Inflammatory macrophage treated with lipopolysaccharide for 4 hours (primary cell): ENCODE results near the gene SLC13A4.
"Not testable (repeated sequence)": the region's sequence is repeated elsewhere in the genome, so short reads cannot be mapped to it uniquely, and the experiment has no call there.

Source experiments
- DNase-seq: peaks from one replicate; pipeline ENCODE4 v3.0.0-alpha.2; 2020

SLC13A4 gene

GRCh38 chr7:135685306-135686084, 42.5 kb downstream of the SLC13A4 start:
- no peak for DNase-seq

DNA sequence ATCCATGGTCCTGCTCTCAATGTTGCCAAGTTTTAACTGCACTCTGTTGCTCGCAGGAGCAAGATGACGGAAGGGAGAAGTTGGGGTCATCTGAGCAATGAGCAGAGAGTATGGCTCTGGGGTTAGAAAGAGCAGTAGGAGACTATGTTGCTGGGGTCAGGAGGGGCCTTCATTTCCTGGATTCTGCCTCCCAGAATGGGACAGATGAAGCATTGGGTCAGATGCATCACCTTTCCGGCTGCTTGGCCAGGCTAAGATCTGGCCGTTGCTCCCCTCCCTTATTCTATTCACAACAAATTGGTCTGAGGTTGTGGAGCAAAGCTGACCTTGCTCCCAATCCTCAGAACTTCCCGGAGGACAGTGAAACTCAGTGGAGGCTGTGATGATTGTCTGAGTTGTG, 43.3 kb downstream of the SLC13A4 start:
- no peak for DNase-seq

- DNase-seq = no peak
Observed at GRCh38 chr7:135684136-135684535, 43.9 kb downstream of the SLC13A4 start.

DNA sequence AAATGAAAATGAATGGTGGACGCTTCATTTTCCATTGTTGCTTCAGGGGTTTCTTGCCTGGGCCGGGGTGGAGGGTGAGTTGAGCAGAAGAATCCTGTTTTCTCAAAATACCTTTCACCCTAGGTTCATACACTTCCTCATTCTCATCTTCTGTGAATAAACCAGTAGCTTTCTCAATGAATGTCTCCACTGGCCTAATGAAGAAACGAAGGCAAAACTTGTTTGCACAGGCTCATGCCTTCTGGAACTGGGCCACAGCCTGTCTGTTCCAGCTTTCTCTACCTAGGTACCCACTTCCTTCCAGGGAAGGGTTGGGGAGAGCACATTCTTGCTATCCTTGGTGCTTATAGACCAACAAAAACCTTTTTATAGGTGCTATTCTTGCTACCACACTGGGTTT, 44.4 kb downstream of the SLC13A4 start:
- no peak for DNase-seq

DNA sequence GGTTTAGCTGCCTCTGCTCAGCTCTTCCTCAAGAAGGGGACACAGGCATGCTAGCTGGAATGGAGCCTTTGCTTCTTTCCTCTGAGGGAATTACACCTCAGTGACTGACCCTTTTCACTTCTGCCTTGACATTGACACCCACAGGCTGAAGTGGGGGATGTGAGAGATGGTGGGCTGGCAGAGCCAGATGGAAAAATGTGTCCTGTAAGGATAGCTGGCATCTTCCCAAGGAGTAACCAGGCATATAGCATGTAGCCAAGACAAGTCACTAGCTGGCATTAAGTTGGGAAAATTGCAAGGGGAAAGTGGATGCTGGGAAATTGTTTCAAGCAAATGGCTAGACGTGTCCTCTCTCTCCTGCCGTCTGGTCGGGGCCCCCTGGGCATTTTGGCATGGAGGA, 45.8 kb downstream of the SLC13A4 start:
- DNase-seq = no peak

GRCh38 chr7:135681762-135682161, 46.2 kb downstream of the SLC13A4 start:
- DNase-seq = no peak

DNA sequence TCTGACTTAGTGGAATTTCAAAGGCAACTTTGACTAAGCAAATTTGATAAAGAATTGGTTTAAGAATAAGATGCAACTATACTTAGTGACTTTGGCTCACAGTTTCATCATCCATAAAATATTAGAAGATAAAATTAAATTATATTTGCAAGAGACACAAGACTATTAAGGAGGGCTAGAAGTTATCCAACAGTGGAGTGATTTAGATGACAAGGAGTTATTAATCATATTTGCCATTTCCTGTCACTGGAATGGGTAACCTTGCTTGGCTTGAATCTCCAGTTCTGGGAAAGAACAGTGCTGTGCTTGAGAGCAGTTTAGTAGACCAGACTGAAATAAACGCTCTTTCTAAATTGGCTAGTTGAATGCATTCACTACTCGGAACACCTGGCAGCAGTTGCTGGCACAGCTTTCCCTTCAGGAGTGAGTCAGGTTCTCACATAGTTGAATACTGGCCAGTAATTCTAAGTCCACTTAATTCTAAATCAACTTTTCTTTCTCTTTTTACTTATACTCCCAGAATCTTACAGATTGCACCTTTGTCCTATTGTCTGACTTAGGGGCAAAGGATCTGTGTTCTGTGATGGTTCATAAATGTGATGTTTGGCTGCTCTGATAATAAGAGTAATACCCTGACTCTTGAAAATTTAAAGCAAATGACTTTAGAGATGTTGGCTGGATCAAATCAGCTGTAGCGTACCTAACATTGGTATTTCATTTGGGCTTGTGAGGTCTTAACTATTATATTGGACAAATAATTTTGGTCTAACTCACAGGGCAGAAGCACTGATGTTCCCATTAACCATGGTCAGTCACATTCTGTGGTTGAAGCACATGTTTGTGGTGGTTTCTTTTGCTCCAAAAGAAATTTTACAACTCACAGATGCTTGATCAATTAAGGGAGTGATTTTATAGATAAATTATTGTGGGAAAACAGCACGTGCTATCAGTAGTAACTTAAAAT, 49.1 kb downstream of the SLC13A4 start:
- no peak for DNase-seq

DNA sequence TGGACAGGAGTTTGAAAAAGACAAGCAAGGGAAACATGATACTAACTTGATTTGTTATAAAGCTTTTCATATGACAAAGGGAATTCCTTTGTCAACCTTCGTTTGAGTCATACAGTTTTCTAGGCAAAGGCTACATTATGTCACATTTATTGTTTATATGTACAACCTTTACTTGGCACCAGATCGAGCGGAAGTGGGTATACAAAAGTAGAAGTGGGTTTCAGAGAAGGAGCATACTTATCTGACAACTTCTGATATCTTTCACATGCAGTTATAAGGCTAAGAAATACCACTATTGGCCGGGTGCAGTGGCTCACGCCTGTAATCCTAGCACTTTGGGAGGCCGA, 54.7 kb downstream of the SLC13A4 start:
- DNase-seq = no peak

DNA sequence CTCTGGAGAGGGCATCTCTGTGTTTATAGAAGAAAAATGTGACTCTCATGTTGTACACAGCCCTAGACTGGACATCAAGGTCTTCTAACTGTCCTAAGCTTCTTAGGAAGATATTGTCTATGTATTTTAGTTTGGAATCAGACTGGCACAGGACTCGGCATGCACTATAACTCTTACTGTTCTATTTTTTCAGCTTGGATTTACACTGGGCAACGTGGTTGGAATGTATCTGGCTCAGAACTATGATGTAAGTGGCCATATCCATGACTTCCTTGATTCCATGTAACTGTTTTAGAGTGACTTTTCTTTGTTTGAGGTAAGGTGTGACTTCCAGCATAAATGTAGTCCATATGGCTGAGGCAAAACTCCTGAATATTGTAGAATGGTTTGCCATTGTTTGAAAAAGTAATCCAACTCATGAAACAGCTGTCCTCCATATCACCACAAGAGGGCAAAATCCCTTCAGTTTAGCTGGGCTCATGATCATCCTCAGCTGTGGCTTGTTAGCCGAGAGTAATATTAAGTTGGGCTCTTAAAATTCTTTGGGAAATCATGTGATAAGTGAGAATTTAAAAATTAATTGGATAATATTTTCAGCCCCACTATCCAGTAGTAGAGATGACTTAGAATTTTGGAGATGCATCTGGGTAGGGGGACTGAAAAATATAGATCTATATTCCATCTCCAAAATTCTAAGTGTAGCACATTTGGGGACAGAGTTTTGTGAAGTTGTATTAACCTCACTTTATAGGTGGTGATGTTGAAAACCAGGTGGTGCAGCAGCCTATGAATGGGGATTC, 55.2 kb downstream of the SLC13A4 start:
- peak; percentile 45 for DNase-seq

DNA sequence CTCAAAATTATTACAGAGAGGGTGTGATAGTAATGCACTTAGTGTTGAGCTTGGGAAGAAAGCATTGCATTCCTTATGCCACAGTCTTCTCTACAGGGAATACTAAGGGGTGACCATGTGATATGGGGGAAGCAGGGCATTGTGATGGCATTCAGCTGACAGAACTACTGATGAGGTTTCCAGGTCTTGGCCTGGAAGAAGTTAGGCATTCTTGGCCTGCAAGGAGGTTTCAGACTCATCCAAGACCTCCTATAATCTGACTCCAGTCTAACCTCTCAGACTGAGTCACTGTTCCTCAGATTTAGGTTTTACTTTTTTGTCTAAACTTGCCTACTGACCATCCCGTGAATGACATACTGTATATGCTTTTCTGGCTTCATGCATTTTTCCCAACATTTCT, 57.8 kb downstream of the SLC13A4 start:
- DNase-seq = no peak

DNA sequence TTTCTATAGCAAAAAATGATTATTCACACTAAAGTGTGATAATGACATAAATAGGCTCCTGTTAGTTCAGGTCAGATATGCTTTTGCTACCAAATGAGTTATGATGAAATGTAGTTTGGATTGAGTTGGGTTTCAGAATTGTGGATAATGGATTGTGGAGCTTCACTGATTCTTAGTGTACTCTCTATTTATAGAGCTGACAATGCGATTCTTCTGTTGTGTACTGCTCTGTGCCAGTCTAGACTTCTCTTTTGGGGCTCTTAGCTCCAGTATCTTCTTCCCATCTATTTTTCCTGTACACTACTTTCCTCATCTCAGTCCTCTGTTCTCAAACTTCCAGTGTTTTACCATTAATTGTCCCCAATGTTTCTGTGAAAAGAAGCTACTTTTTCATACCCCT, 58.2 kb downstream of the SLC13A4 start:
- DNase-seq = no peak

- DNase-seq = not testable (repeated sequence)
Observed at GRCh38 chr7:135668852-135669395, 59.1 kb downstream of the SLC13A4 start.

- not testable (repeated sequence) for DNase-seq
Observed at GRCh38 chr7:135667626-135668025, 60.4 kb downstream of the SLC13A4 start.

DNA sequence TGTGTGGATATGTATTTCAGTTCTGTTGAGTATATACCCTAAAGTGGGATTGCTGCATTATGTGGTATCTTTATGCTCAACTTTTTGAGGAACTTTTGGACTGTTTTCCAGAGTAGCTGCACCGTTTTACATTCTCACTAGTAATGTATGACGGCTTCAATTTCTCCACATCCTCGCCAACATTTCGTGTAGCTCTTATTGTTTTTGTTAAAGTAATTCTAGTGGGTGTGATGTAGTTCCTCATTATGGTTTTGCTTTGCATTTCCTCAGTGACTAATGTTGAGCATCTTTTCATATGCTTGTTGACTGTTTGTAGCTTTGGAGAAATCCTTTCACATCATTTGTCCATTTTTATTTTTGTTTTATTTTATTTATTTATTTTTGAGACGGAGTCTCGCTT, 61.1 kb downstream of the SLC13A4 start:
- peak; percentile 93 for DNase-seq

DNA sequence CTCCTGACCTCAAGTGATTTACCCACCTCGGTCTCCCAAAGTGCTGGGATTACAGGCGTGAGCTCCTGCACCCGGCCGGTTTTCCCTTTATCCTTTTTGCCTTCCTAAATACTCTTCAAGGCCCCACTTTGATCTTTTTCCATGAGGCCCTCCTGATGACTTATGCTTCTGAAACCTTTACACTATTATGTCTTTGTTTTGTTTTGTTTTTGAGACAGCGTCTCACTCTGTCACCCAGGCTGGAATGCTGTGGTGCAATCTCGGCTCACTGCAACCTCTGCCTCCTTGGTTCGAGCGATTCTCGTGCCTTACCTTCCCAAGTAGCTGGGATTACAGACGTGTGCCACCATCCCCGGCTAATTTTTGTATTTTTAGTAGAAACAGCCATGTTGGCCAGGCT, 61.8 kb downstream of the SLC13A4 start:
- DNase-seq = no peak

DNA sequence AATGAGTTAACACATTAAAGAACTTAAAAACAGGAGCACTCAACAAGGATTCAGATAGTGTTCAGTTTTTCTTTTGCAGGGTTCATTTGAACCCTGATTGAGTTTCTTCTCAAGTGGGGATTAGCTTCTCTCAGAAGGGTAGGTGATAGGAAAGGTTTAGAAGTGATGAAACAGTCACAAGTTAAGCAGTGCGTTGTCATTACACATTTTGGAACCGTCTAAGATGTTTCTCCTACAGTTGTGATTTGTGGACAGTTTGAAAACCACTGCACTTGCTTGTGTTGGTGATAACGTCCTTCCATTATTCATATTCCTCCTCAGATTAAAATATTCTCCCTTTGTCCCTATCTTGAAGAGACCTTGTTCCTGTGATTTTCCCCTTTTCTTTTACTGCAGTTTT, 62.9 kb downstream of the SLC13A4 start:
- no peak for DNase-seq

DNA sequence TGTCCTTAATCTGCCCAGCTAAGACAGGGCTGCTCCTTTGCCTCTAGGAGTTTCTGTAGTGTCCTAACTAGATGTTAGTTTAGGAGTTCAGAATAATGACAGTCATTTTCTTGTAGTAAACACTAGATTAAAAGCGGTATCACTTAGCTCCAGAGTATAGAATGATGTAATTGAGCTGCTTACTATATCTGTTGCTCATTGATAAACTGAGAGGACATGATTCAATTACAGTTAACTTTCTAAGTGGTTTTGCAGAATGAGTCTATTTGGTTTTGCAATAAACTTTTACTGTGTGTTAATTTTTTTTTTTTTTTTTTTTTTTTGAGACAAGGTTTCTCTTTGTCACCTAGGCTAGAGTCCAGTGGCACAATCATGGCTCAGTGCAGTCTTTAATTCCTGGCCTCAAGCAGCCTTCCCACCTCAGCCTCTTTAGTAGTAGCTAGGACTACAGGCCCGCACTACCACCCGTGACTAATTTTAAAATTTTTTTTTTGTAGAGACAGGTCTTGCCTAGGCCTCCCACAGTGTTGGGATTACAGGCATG, 63.9 kb downstream of the SLC13A4 start:
- peak; percentile 80 for DNase-seq

DNA sequence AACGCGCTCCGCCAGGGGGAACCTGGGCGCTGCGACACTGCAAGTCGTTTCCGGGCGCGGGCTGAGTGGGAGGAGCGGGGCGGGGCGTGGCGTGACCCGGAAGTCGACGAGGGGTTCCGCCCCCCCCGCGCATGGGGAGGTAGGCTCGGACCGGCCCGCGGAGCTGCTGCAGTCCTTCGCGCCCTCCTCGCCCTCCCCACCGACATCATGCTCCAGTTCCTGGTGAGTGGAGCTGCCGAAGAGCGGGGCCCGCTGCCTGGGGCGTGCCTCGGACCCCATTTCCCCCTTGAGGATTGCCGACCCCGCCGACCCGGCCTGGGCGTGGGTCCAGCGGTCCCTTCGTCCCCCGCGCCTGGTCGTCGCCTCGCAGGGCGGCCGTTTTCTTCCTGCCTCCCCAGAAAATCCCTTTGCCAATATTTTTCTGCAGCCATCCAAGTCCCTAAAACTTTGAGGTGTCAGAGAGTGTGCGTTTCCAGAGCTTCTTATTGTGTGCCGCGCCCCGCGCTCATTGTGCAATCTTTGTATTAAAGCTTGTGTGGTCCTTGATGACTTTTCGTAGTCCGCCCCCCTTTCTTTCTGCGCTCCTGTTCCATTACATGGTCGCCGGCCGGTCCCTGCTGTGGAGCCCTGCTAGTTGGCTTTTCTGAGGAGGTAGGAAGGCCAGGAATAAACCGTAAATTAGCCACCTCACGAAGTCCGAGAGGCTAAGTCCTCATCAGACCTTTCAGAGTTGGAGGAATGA, 65.4 kb downstream of the SLC13A4 start, which contains the start of gene STMP1:
TSS of gene STMP1 (plus strand) at position 142 of the 742 bp plus-strand sequence.
- peak; percentile 96 for DNase-seq

DNA sequence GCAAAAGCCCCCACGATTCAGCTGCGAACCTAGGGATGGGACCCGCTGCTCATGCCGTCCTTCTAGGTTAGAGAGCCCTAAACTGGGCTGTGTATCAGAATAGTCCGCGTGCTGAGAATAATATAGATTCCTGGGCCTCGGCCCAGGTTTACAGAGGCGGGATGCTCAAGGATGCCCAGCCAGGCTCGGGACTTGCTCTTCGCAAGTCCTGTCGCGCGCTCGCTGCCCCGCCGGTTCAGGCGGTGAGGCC, 65.9 kb downstream of the SLC13A4 start:
- no peak for DNase-seq

GRCh38 chr7:135661311-135662122, 66.5 kb downstream of the SLC13A4 start:
- no peak for DNase-seq

DNA sequence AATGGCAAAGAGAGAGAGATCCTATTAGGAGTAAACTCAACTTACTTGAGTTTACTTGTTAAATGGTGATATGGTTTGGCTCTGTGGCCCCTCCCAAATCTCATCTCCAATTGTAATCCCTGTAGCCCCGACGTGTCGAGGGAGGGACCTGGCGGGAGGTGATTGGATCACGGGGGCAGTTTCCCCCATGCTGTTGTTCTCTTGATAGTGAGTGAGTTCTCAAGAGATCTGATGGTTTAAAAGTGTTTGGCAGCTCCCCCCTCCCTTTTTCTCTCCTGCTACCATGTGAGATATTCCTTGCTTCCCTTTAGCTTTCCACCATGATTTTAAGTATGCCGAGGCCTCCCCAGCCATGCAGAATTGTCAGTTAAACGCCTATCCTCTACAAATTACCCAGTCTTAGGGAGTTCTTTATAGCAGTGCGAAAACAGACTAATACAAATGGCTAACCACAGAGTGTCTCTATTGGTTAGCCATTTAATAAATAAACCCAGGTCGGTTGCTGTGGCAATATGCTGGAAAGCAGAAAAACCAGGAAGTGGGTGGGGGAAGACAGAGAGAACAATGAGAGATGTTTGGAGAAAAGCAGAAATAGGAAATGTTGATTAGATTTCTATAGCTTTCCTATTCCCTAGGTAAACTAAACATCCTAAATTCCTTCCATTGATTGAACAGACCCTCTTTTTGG, 68.7 kb downstream of the SLC13A4 start:
- peak; percentile 50 for DNase-seq
